HUES48 (cell line): ENCODE results near the gene BBS5.
"Not testable (repeated sequence)": the region's sequence is repeated elsewhere in the genome, so short reads cannot be mapped to it uniquely, and the experiment has no call there.

ENCODE experiments used
- H3K27ac ChIP-seq: one replicate; pipeline ENCODE4 v1.7.0; 2013; ENCODE audit warnings: low read depth, low read length, inconsistent platforms
- H3K27me3 ChIP-seq: 2 replicates; pipeline ENCODE4 v1.6.1; 2013; ENCODE audit warnings: mild to moderate bottlenecking, low read length; ENCODE audit not compliant: control insufficient read depth, insufficient read depth
- H3K36me3 ChIP-seq: 2 replicates; pipeline ENCODE4 v1.6.1; 2013; ENCODE audit warnings: low read length; ENCODE audit not compliant: control insufficient read depth, insufficient read depth
- H3K4me1 ChIP-seq: 2 replicates; pipeline ENCODE4 v1.6.1; 2013; ENCODE audit warnings: mild to moderate bottlenecking, low read length; ENCODE audit not compliant: control insufficient read depth, insufficient read depth
- H3K4me3 ChIP-seq: 2 replicates; pipeline ENCODE4 v1.5.1; 2013; ENCODE audit warnings: mild to moderate bottlenecking, low read depth, low read length
- H3K9ac ChIP-seq: 2 replicates; pipeline ENCODE4 v1.6.1; 2013; ENCODE audit warnings: mild to moderate bottlenecking, low read depth, low read length, moderate library complexity
- H3K9me3 ChIP-seq: 2 replicates; pipeline ENCODE4 v1.6.1; 2013; ENCODE audit warnings: low read length; ENCODE audit not compliant: control insufficient read depth, insufficient read depth

Gene BBS5

GRCh38 chr2:169479257-169480078 lies at the start of gene BBS5:
Gene BBS5 (plus strand): TSS chr2:169479494. CDS start chr2:169479554, 60 bp downstream.
- peak within 1 kb of the TSS; percentile 39; the same call in 1 of the 2 replicates for H3K9ac ChIP-seq
- no peaks in the 10 kb centered on the region for H3K36me3 ChIP-seq
- peaks cover 47% of the 10 kb centered on the region for H3K27me3 ChIP-seq
- H3K9me3 ChIP-seq = no peaks in the 10 kb centered on the region
- H3K4me1 ChIP-seq = no peaks in the 10 kb centered on the region
- peak within 1 kb of the TSS; percentile 80 for H3K4me3 ChIP-seq
- no peak within 1 kb of the TSS for H3K27ac ChIP-seq

GRCh38 chr2:169431772-169432171 lies 47.5 kb upstream of the BBS5 start:
- not testable (repeated sequence) for H3K4me1 ChIP-seq, H3K36me3 ChIP-seq, H3K4me3 ChIP-seq, H3K9me3 ChIP-seq, H3K27me3 ChIP-seq, H3K27ac ChIP-seq, H3K9ac ChIP-seq

DNA sequence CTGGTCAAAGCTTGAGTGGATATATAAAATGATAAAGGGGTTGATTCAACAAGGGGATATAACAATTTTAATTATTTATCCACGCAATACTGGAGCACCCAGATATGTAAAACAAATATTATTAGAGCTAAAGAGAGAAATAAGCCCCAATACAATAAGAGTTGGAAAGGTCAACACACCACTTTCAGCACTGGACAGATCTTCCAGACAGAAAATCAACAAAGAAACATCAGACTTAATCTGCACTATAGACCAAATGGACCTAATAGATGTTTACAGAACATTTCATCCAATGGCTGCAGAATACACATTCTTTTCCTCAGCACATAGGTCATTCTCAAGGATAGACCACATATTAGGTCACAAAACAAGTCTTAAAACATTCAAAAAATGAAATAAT lies 45.1 kb upstream of the BBS5 start:
- H3K9me3 ChIP-seq, H3K9ac ChIP-seq, H3K4me1 ChIP-seq, H3K36me3 ChIP-seq, H3K4me3 ChIP-seq, H3K27me3 ChIP-seq, H3K27ac ChIP-seq: not testable (repeated sequence)

- no peak overlapping the region for H3K27ac ChIP-seq
- H3K36me3 ChIP-seq = no peaks in the 10 kb centered on the region
- H3K4me3 ChIP-seq = no peak overlapping the region
- H3K4me1 ChIP-seq = no peaks in the 10 kb centered on the region
- no peak overlapping the region for H3K9ac ChIP-seq
- H3K27me3 ChIP-seq = no peaks in the 10 kb centered on the region
- no peaks in the 10 kb centered on the region for H3K9me3 ChIP-seq
These were observed 40.7 kb upstream of the BBS5 start for GRCh38 chr2:169438466-169439072.

- Histone ChIP-seq H3K9me3 (no peaks in the 10 kb centered on the region), H3K4me3 (no peak overlapping the region), H3K9ac (no peak overlapping the region), H3K27me3 (no peaks in the 10 kb centered on the region), H3K27ac (no peak overlapping the region), H3K36me3 (no peaks in the 10 kb centered on the region), H3K4me1 (no peaks in the 10 kb centered on the region)
These were observed 39.4 kb upstream of the BBS5 start for GRCh38 chr2:169439900-169440299.

DNA sequence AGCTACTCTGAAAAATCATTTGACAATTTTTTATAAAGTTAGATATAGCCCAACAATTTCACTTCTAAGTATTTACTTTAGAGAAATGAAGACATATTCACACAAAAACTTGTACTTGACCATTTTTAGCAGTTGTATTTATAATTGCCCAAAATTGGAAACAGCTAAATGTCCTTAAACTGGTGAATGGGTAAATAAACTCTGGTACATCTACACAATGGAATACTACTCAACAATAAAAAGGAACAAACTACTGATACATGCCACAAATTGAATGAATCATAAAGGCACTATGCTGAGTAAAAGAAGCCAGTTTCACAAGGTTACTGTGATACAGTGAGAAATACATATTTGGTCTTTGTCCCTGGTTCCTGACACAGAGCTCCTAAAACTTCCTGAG lies 32.8 kb upstream of the BBS5 start:
- H3K4me3 ChIP-seq = no peak overlapping the region
- H3K4me1 ChIP-seq = no peaks in the 10 kb centered on the region
- no peak overlapping the region for H3K27ac ChIP-seq
- no peaks in the 10 kb centered on the region for H3K36me3 ChIP-seq
- no peaks in the 10 kb centered on the region for H3K27me3 ChIP-seq
- no peaks in the 10 kb centered on the region for H3K9me3 ChIP-seq
- H3K9ac ChIP-seq = no peak overlapping the region

DNA sequence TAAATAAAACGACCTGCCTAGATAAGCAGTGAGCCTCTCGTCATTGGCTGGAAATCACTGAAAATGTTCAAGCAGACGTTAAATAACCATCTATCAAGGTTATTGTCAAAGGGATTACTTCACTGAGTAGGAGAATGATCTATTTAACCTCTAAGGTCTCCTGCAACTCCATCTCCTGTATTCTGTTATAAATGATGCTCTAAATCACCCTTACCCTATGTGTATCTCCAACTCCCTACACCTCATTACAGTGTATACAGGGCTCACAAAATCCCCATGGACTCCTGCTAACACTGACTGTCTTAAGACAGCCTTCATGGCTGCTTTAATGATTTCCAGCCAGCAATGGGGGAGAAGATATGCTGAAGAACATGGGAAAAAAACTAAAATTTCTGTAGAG lies 31.0 kb upstream of the BBS5 start:
- Histone ChIP-seq H3K4me1 (no peaks in the 10 kb centered on the region), H3K36me3 (no peaks in the 10 kb centered on the region), H3K27me3 (no peaks in the 10 kb centered on the region)

GRCh38 chr2:169448865-169449264 lies 30.4 kb upstream of the BBS5 start:
- Histone ChIP-seq H3K27me3 (no peaks in the 10 kb centered on the region), H3K4me1 (no peaks in the 10 kb centered on the region), H3K9me3 (peaks cover 13% of the 10 kb centered on the region; the same call in 1 of the 2 replicates), H3K9ac (no peak overlapping the region), H3K4me3 (no peak overlapping the region), H3K36me3 (no peaks in the 10 kb centered on the region), H3K27ac (no peak overlapping the region)

More for the DNA sequence above, 31.0 kb upstream of the BBS5 start:
- Histone ChIP-seq H3K9ac (no peak overlapping the region), H3K9me3 (peaks cover 10% of the 10 kb centered on the region; the same call in 1 of the 2 replicates), H3K4me3 (no peak overlapping the region), H3K27ac (no peak overlapping the region)

GRCh38 chr2:169452080-169452479 lies 27.2 kb upstream of the BBS5 start:
- Histone ChIP-seq H3K9me3 (peaks cover 13% of the 10 kb centered on the region; the same call in 1 of the 2 replicates), H3K4me3 (no peak overlapping the region), H3K4me1 (no peaks in the 10 kb centered on the region), H3K27me3 (no peaks in the 10 kb centered on the region), H3K9ac (no peak overlapping the region), H3K27ac (no peak overlapping the region), H3K36me3 (no peaks in the 10 kb centered on the region)

DNA sequence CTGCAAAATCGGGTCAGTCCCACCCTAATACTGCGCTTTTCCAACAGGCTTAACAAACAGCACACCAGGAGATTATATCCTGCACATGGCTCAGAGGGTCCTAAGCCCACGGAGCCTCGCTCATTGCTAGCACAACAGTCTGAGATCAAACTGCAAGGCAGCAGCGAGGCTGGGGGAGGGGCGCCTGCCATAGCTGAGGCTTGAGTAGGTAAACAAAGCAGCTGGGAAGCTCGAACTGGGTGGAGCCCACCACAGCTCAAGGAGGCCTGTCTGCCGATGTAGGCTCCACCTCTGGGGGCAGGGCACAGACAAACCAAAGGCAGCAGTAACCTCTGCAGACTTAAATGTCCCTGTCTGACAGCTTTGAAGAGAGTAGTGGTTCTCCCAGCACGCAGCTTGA lies 26.2 kb upstream of the BBS5 start:
- not testable (repeated sequence) for H3K4me3 ChIP-seq, H3K27me3 ChIP-seq, H3K9ac ChIP-seq, H3K36me3 ChIP-seq, H3K4me1 ChIP-seq, H3K27ac ChIP-seq
- peaks cover 13% of the 10 kb centered on the region; the same call in 1 of the 2 replicates for H3K9me3 ChIP-seq

- H3K9me3 ChIP-seq = no peaks in the 10 kb centered on the region
- H3K27me3 ChIP-seq = no peaks in the 10 kb centered on the region
- no peak overlapping the region for H3K4me3 ChIP-seq
- no peak overlapping the region for H3K9ac ChIP-seq
- H3K27ac ChIP-seq = no peak overlapping the region
- H3K4me1 ChIP-seq = no peaks in the 10 kb centered on the region
- no peaks in the 10 kb centered on the region for H3K36me3 ChIP-seq
These were observed 18.2 kb upstream of the BBS5 start for GRCh38 chr2:169461143-169461542.
